Coronary artery (tissue), 2 donors: ENCODE results near the gene TFAP2B.

Source experiments
- DNase-seq: peaks from one replicate; pipeline ENCODE4 v3.0.0-alpha.2; 2017; ENCODE audit warnings: low spot score
- H3K27ac ChIP-seq, 2 donors: fragments of 200-600 bp; sonication (generic); one replicate each; pipeline ENCODE4 v1.5.1; 2016 to 2019
- H3K4me3 ChIP-seq: fragments of 200-600 bp; sonication (generic); 2 replicates; pipeline ENCODE4 v1.5.1; 2016; ENCODE audit warnings: mild to moderate bottlenecking, moderate library complexity
- CTCF ChIP-seq: fragments of 200-600 bp; sonication (generic); IDR thresholded peaks from one replicate; pipeline ENCODE4 v1.5.1; 2019; ENCODE audit warnings: antibody characterized with exemption

The TFAP2B gene

GRCh38 chr6:50819466-50819903, 814 bp downstream of the TFAP2B start:
- no peak for TF ChIP-seq CTCF
- no peak for DNase-seq
- no peak overlapping the region for H3K27ac ChIP-seq
- H3K4me3 ChIP-seq, result peak overlapping the region; percentile 63

- no peak for TF ChIP-seq CTCF
- peak overlapping the region; percentile 63 for H3K4me3 ChIP-seq
- no peak for DNase-seq
Observed at GRCh38 chr6:50819904-50820868, 1.5 kb downstream of the TFAP2B start.

GRCh38 chr6:50820869-50821264, 2.2 kb downstream of the TFAP2B start:
- peak overlapping the region; percentile 63 for H3K4me3 ChIP-seq
- TF ChIP-seq CTCF, result no peak
- no peak overlapping the region for H3K27ac ChIP-seq
- DNase-seq, result no peak

More at GRCh38 chr6:50819904-50820868, 1.5 kb downstream of the TFAP2B start:
- no peak overlapping the region for H3K27ac ChIP-seq

GRCh38 chr6:50821441-50822077, 2.9 kb downstream of the TFAP2B start:
- DNase-seq, result no peak
- Histone ChIP-seq H3K4me3 (no peak overlapping the region), H3K27ac (no peak overlapping the region)
- TF ChIP-seq CTCF, result no peak

- DNase-seq, result no peak
- no peak overlapping the region for H3K4me3 ChIP-seq
- no peak for TF ChIP-seq CTCF
Observed at GRCh38 chr6:50822078-50822476, 3.4 kb downstream of the TFAP2B start.

GRCh38 chr6:50823094-50823920, 4.6 kb downstream of the TFAP2B start:
- no peak for TF ChIP-seq CTCF
- Histone ChIP-seq H3K4me3 (no peak overlapping the region), H3K27ac (no peak overlapping the region)
- no peak for DNase-seq

More at GRCh38 chr6:50822078-50822476, 3.4 kb downstream of the TFAP2B start:
- H3K27ac ChIP-seq, result no peak overlapping the region
